ENCODE data around the gene ATP1B1. TPM values are rescaled to one million over a fixed set of nuclear protein-coding genes. Genes with fewer than 3 reads are reported as not detected.

The ATP1B1 gene
- total RNA-seq, 1 experiment from 2014 or later: 20.2 TPM

GRCh38 chr1:169090308-169090899, 16.1 kb upstream of the ATP1B1 start:
- CTCF ChIA-PET: no interaction called here
- intact Hi-C loops (cut with micrococcal nuclease; ENCODE audit: unreplicated experiment): no loop called here
- no TSS peak for BruUV-seq (replicated peaks)
- H3K9me3 ChIP-seq (ENCODE audit: low read depth, low read length, poor library complexity, severe bottlenecking): no peaks in the 10 kb centered on the region
- no peak for TF ChIP-seq CTCF (conservative IDR thresholded peaks at IDR 0.05; ENCODE audit: low read depth, low read length)
- no peak for TF ChIP-seq EZH2 (IDR thresholded peaks at IDR 0.05; ENCODE audit: borderline replicate concordance, low read depth, low read length, poor library complexity, severe bottlenecking)
- no peak for DNase-seq (ENCODE audit: low spot score)
- no peaks in the 10 kb centered on the region for H3K4me1 ChIP-seq (ENCODE audit: insufficient read depth, low read length, poor library complexity, severe bottlenecking)
- no peak overlapping the region for H3K4me3 ChIP-seq (ENCODE audit: low read depth, low read length, poor library complexity, severe bottlenecking)
- no peaks in the 10 kb centered on the region for H3K27me3 ChIP-seq (replicated peaks; ENCODE audit: insufficient read depth, low read depth, low read length, poor library complexity)
- H3K36me3 ChIP-seq (ENCODE audit: insufficient read depth, low read length, poor library complexity, severe bottlenecking): no peaks in the 10 kb centered on the region
- H3K27ac ChIP-seq (ENCODE audit: low read depth, low read length, poor library complexity, severe bottlenecking): no peak overlapping the region
- POLR2A ChIA-PET (ENCODE audit: low non-redundant PET): no interaction called here

- DNase-seq (ENCODE audit: low spot score): no peak
- TF ChIP-seq CTCF (conservative IDR thresholded peaks at IDR 0.05; ENCODE audit: low read depth, low read length) (no peak), EZH2 (IDR thresholded peaks at IDR 0.05; ENCODE audit: borderline replicate concordance, low read depth, low read length, poor library complexity, severe bottlenecking) (no peak)
- BruUV-seq (replicated peaks): no TSS peak
- ChIA-PET POLR2A (ENCODE audit: low non-redundant PET) (no interaction called here), CTCF (no interaction called here)
- Histone ChIP-seq H3K27me3 (replicated peaks; ENCODE audit: insufficient read depth, low read depth, low read length, poor library complexity) (no peaks in the 10 kb centered on the region), H3K36me3 (ENCODE audit: insufficient read depth, low read length, poor library complexity, severe bottlenecking) (no peaks in the 10 kb centered on the region), H3K4me3 (ENCODE audit: low read depth, low read length, poor library complexity, severe bottlenecking) (no peak overlapping the region), H3K27ac (ENCODE audit: low read depth, low read length, poor library complexity, severe bottlenecking) (no peak overlapping the region), H3K9me3 (ENCODE audit: low read depth, low read length, poor library complexity, severe bottlenecking) (no peaks in the 10 kb centered on the region), H3K4me1 (ENCODE audit: insufficient read depth, low read length, poor library complexity, severe bottlenecking) (no peaks in the 10 kb centered on the region)
- intact Hi-C loops (cut with micrococcal nuclease; ENCODE audit: unreplicated experiment): no loop called here
Measured at GRCh38 chr1:169090900-169091311, 15.6 kb upstream of the ATP1B1 start.

- CTCF ChIA-PET: no interaction called here
- Histone ChIP-seq H3K27me3 (replicated peaks; ENCODE audit: insufficient read depth, low read depth, low read length, poor library complexity) (no peaks in the 10 kb centered on the region), H3K9me3 (ENCODE audit: low read depth, low read length, poor library complexity, severe bottlenecking) (no peaks in the 10 kb centered on the region), H3K27ac (ENCODE audit: low read depth, low read length, poor library complexity, severe bottlenecking) (no peak overlapping the region), H3K4me1 (ENCODE audit: insufficient read depth, low read length, poor library complexity, severe bottlenecking) (no peaks in the 10 kb centered on the region), H3K4me3 (ENCODE audit: low read depth, low read length, poor library complexity, severe bottlenecking) (no peak overlapping the region), H3K36me3 (ENCODE audit: insufficient read depth, low read length, poor library complexity, severe bottlenecking) (no peaks in the 10 kb centered on the region)
- POLR2A ChIA-PET (ENCODE audit: low non-redundant PET): no interaction called here
- no peak for DNase-seq (ENCODE audit: low spot score)
- intact Hi-C loops (cut with micrococcal nuclease; ENCODE audit: unreplicated experiment): no loop called here
- no peak for TF ChIP-seq EZH2 (IDR thresholded peaks at IDR 0.05; ENCODE audit: borderline replicate concordance, low read depth, low read length, poor library complexity, severe bottlenecking)
- no peak for TF ChIP-seq CTCF (conservative IDR thresholded peaks at IDR 0.05; ENCODE audit: low read depth, low read length)
- BruUV-seq (replicated peaks): no TSS peak
Measured at GRCh38 chr1:169091480-169091941, 15.0 kb upstream of the ATP1B1 start.

Measured in A673 (cell line).